Panc1 (cell line): ENCODE measurements around the gene DGAT2.

ENCODE experiments used
- CTCF ChIP-seq: fragments of 450-650 bp; IDR thresholded peaks from 2 replicates; pipeline ENCODE4 v1.5.1; 2017; ENCODE audit warnings: mild to moderate bottlenecking
- POLR2AphosphoS5 ChIP-seq: IDR thresholded peaks from 2 replicates; pipeline ENCODE4 v1.6.1; 2012; ENCODE audit warnings: mild to moderate bottlenecking, low read depth, low read length, moderate library complexity
- SIN3A ChIP-seq: IDR thresholded peaks from 2 replicates; pipeline ENCODE4 v1.6.1; 2012; ENCODE audit warnings: low read depth, mild to moderate bottlenecking, low read length, moderate library complexity, borderline replicate concordance; ENCODE audit not compliant: insufficient read depth
- TCF7L2 ChIP-seq: IDR thresholded peaks from 2 replicates; pipeline ENCODE4 v1.6.1; 2011; ENCODE audit warnings: mild to moderate bottlenecking, low read depth, low read length, inconsistent platforms
- TF ChIP-seq, protein P1 (sequence below), 2 experiments: IDR thresholded peaks; 2 replicates each; pipeline ENCODE4 v1.6.1; 2011 to 2012; ENCODE audit warnings: low read depth in 2 of 2, control low read depth in 1 of 2, low read length in 1 of 2, mild to moderate bottlenecking in 1 of 2, moderate library complexity in 1 of 2; ENCODE audit not compliant: insufficient read depth in 1 of 2

- TF ChIP-seq POLR2AphosphoS5 = no peak
- no peak for TF ChIP-seq CTCF
- no peak for TF ChIP-seq SIN3A
- TF ChIP-seq, protein P1, sequence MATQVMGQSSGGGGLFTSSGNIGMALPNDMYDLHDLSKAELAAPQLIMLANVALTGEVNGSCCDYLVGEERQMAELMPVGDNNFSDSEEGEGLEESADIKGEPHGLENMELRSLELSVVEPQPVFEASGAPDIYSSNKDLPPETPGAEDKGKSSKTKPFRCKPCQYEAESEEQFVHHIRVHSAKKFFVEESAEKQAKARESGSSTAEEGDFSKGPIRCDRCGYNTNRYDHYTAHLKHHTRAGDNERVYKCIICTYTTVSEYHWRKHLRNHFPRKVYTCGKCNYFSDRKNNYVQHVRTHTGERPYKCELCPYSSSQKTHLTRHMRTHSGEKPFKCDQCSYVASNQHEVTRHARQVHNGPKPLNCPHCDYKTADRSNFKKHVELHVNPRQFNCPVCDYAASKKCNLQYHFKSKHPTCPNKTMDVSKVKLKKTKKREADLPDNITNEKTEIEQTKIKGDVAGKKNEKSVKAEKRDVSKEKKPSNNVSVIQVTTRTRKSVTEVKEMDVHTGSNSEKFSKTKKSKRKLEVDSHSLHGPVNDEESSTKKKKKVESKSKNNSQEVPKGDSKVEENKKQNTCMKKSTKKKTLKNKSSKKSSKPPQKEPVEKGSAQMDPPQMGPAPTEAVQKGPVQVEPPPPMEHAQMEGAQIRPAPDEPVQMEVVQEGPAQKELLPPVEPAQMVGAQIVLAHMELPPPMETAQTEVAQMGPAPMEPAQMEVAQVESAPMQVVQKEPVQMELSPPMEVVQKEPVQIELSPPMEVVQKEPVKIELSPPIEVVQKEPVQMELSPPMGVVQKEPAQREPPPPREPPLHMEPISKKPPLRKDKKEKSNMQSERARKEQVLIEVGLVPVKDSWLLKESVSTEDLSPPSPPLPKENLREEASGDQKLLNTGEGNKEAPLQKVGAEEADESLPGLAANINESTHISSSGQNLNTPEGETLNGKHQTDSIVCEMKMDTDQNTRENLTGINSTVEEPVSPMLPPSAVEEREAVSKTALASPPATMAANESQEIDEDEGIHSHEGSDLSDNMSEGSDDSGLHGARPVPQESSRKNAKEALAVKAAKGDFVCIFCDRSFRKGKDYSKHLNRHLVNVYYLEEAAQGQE (IDR thresholded peaks at IDR 0.05; ENCODE audit: insufficient read depth in 1 of 2, low read depth in 2 of 2, low read length in 1 of 2) = no peak
- no peak for TF ChIP-seq TCF7L2
Measured at GRCh38 chr11:75809991-75810390, 41.4 kb downstream of the DGAT2 start.
